ENCODE results near the gene TAL1.

GRCh38 chr1:47252369-47252768 lies 20.3 kb upstream of the TAL1 start:
- TF ChIP-seq, protein P1, sequence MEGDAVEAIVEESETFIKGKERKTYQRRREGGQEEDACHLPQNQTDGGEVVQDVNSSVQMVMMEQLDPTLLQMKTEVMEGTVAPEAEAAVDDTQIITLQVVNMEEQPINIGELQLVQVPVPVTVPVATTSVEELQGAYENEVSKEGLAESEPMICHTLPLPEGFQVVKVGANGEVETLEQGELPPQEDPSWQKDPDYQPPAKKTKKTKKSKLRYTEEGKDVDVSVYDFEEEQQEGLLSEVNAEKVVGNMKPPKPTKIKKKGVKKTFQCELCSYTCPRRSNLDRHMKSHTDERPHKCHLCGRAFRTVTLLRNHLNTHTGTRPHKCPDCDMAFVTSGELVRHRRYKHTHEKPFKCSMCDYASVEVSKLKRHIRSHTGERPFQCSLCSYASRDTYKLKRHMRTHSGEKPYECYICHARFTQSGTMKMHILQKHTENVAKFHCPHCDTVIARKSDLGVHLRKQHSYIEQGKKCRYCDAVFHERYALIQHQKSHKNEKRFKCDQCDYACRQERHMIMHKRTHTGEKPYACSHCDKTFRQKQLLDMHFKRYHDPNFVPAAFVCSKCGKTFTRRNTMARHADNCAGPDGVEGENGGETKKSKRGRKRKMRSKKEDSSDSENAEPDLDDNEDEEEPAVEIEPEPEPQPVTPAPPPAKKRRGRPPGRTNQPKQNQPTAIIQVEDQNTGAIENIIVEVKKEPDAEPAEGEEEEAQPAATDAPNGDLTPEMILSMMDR (IDR thresholded peaks at IDR 0.05): no peak
- TF ChIP-seq POLR2A (IDR thresholded peaks at IDR 0.05) (no peak), EP300 (IDR thresholded peaks at IDR 0.05) (no peak)

All from tibial nerve (tissue), 4 donors.